ENCODE measurements around the gene KCNC4.

The KCNC4 gene

GRCh38 chr1:110248746-110249145 lies 38.6 kb downstream of the KCNC4 start:
- Histone ChIP-seq H3K9me3 (ENCODE audit: low read length) (no peaks in the 10 kb centered on the region), H3K36me3 (ENCODE audit: insufficient read depth, low read length) (no peaks in the 10 kb centered on the region), H2AFZ (ENCODE audit: low read depth, low read length) (no peak overlapping the region), H3K4me1 (ENCODE audit: insufficient read depth, low read length) (peaks cover 7% of the 10 kb centered on the region), H3K27me3 (ENCODE audit: insufficient read depth, low read length) (peaks cover 19% of the 10 kb centered on the region), H3K4me3 (ENCODE audit: low read length) (no peak overlapping the region)

GRCh38 chr1:110249256-110249655 lies 39.1 kb downstream of the KCNC4 start:
- peaks cover 5% of the 10 kb centered on the region for H3K4me1 ChIP-seq (ENCODE audit: insufficient read depth, low read length)
- H3K27me3 ChIP-seq (ENCODE audit: insufficient read depth, low read length), result peaks cover 19% of the 10 kb centered on the region
- no peak overlapping the region for H2AFZ ChIP-seq (ENCODE audit: low read depth, low read length)
- H3K36me3 ChIP-seq (ENCODE audit: insufficient read depth, low read length), result no peaks in the 10 kb centered on the region
- no peaks in the 10 kb centered on the region for H3K9me3 ChIP-seq (ENCODE audit: low read length)
- no peak overlapping the region for H3K4me3 ChIP-seq (ENCODE audit: low read length)

- H2AFZ ChIP-seq (ENCODE audit: low read depth, low read length), result no peak overlapping the region
- H3K27me3 ChIP-seq (ENCODE audit: insufficient read depth, low read length), result peaks cover 12% of the 10 kb centered on the region
- H3K9me3 ChIP-seq (ENCODE audit: low read length), result no peaks in the 10 kb centered on the region
- peaks cover 12% of the 10 kb centered on the region for H3K4me1 ChIP-seq (ENCODE audit: insufficient read depth, low read length)
- no peak overlapping the region for H3K4me3 ChIP-seq (ENCODE audit: low read length)
- H3K36me3 ChIP-seq (ENCODE audit: insufficient read depth, low read length), result no peaks in the 10 kb centered on the region
These were observed 39.9 kb downstream of the KCNC4 start for GRCh38 chr1:110250008-110250407.

GRCh38 chr1:110250749-110251148 lies 40.6 kb downstream of the KCNC4 start:
- Histone ChIP-seq H3K4me3 (ENCODE audit: low read length) (no peak overlapping the region), H3K9me3 (ENCODE audit: low read length) (no peaks in the 10 kb centered on the region), H3K36me3 (ENCODE audit: insufficient read depth, low read length) (no peaks in the 10 kb centered on the region), H3K27me3 (ENCODE audit: insufficient read depth, low read length) (peaks cover 6% of the 10 kb centered on the region), H2AFZ (ENCODE audit: low read depth, low read length) (no peak overlapping the region), H3K4me1 (ENCODE audit: insufficient read depth, low read length) (peaks cover 19% of the 10 kb centered on the region)

GRCh38 chr1:110253213-110253612 lies 43.1 kb downstream of the KCNC4 start:
- Histone ChIP-seq H2AFZ (ENCODE audit: low read depth, low read length) (no peak overlapping the region), H3K9me3 (ENCODE audit: low read length) (no peaks in the 10 kb centered on the region), H3K4me1 (ENCODE audit: insufficient read depth, low read length) (peaks cover 25% of the 10 kb centered on the region)

GRCh38 chr1:110254604-110255391 lies 44.7 kb downstream of the KCNC4 start:
- Histone ChIP-seq H3K4me1 (ENCODE audit: insufficient read depth, low read length) (peaks cover 20% of the 10 kb centered on the region), H3K9me3 (ENCODE audit: low read length) (no peaks in the 10 kb centered on the region), H2AFZ (ENCODE audit: low read depth, low read length) (no peak overlapping the region), H3K36me3 (ENCODE audit: insufficient read depth, low read length) (no peaks in the 10 kb centered on the region), H3K4me3 (ENCODE audit: low read length) (no peak overlapping the region), H3K27me3 (ENCODE audit: insufficient read depth, low read length) (peaks cover 5% of the 10 kb centered on the region)

More at GRCh38 chr1:110253213-110253612, 43.1 kb downstream of the KCNC4 start:
- Histone ChIP-seq H3K27me3 (ENCODE audit: insufficient read depth, low read length) (no peaks in the 10 kb centered on the region), H3K36me3 (ENCODE audit: insufficient read depth, low read length) (no peaks in the 10 kb centered on the region), H3K4me3 (ENCODE audit: low read length) (no peak overlapping the region)

- H2AFZ ChIP-seq (ENCODE audit: low read depth, low read length), result no peak overlapping the region
- H3K36me3 ChIP-seq (ENCODE audit: insufficient read depth, low read length), result no peaks in the 10 kb centered on the region
- no peak overlapping the region for H3K4me3 ChIP-seq (ENCODE audit: low read length)
- no peaks in the 10 kb centered on the region for H3K9me3 ChIP-seq (ENCODE audit: low read length)
- peaks cover 20% of the 10 kb centered on the region for H3K4me1 ChIP-seq (ENCODE audit: insufficient read depth, low read length)
- H3K27me3 ChIP-seq (ENCODE audit: insufficient read depth, low read length), result peaks cover 5% of the 10 kb centered on the region
These were observed 45.3 kb downstream of the KCNC4 start for GRCh38 chr1:110255392-110255787.

- no peak overlapping the region for H2AFZ ChIP-seq (ENCODE audit: low read depth, low read length)
- H3K4me1 ChIP-seq (ENCODE audit: insufficient read depth, low read length), result peaks cover 23% of the 10 kb centered on the region
- no peak overlapping the region for H3K4me3 ChIP-seq (ENCODE audit: low read length)
- peaks cover 5% of the 10 kb centered on the region for H3K27me3 ChIP-seq (ENCODE audit: insufficient read depth, low read length)
- no peaks in the 10 kb centered on the region for H3K9me3 ChIP-seq (ENCODE audit: low read length)
- H3K36me3 ChIP-seq (ENCODE audit: insufficient read depth, low read length), result no peaks in the 10 kb centered on the region
These were observed 48.6 kb downstream of the KCNC4 start for GRCh38 chr1:110258734-110259133.

- H3K9me3 ChIP-seq (ENCODE audit: low read length), result no peaks in the 10 kb centered on the region
- peaks cover 19% of the 10 kb centered on the region for H3K4me1 ChIP-seq (ENCODE audit: insufficient read depth, low read length)
- no peak overlapping the region for H2AFZ ChIP-seq (ENCODE audit: low read depth, low read length)
- no peaks in the 10 kb centered on the region for H3K36me3 ChIP-seq (ENCODE audit: insufficient read depth, low read length)
- H3K4me3 ChIP-seq (ENCODE audit: low read length), result no peak overlapping the region
- peaks cover 12% of the 10 kb centered on the region for H3K27me3 ChIP-seq (ENCODE audit: insufficient read depth, low read length)
These were observed 49.7 kb downstream of the KCNC4 start for GRCh38 chr1:110259770-110260169.

All from neuron (in vitro differentiated cells).